HCT116 (cell line): Measurements from ENCODE around the gene RNU6-7. TPM values are rescaled to one million over a fixed set of nuclear protein-coding genes. Genes with fewer than 3 reads are reported as not detected.
A peak's percentile ranks its signal among the peaks of the same experiment; 100 is the strongest.

ENCODE experiments used
- ATAC-seq: fragments of 200-7000 bp; cut with Tn5 transposase; 2 replicates; pipeline ENCODE4 v1.9.1; 2020; ENCODE audit warnings: mild to moderate bottlenecking, moderate library complexity
- BruUV-seq: library from RNA; stranded (reverse); fragments of 400-500 nt; replicated peaks from 2 replicates; lab custom pipeline; 2021; lab: Mats Ljungman, UMichigan
- CTCF ChIA-PET: fragments of 300-600 bp; sonication (Branson Sonifier 250); formaldehyde crosslinking; loops from one replicate; lab custom pipeline; 2021; ENCODE audit warnings: antibody characterized with exemption; lab: Charles Lee
- POLR2A ChIA-PET: fragments of 300-600, 350-600 bp; sonication (Branson Sonifier 250); formaldehyde crosslinking; loops from one replicate; lab custom pipeline; 2021; ENCODE audit warnings: antibody characterized with exemption; lab: Charles Lee
- RAD21 ChIA-PET, 2 experiments: fragments of 300-600 bp; sonication (Branson Sonifier 250); formaldehyde crosslinking; loops; one replicate each; lab custom pipeline; 2023; ENCODE audit warnings: low total read pairs in 2 of 2; ENCODE audit not compliant: uncharacterized antibody in 2 of 2, unreplicated experiment in 2 of 2, low non-redundant PET in 1 of 2; lab: Charles Lee
- DNase-seq: peaks from one replicate; pipeline ENCODE4 v3.0.0-alpha.2; 2010; ENCODE audit warnings: low read depth, low spot score
- H2AFZ ChIP-seq: fragments of 200-600 bp; shearing (Covaris generic), sonication (generic); 2 replicates; pipeline ENCODE4 v1.6.1; 2017; ENCODE audit warnings: low read depth, mixed run types, mixed read lengths, antibody characterized with exemption, low read length; ENCODE audit not compliant: poor library complexity, severe bottlenecking
- H3K27ac ChIP-seq: 2 replicates; pipeline ENCODE4 v1.5.1; 2012; ENCODE audit warnings: low read depth, low read length
- H3K27me3 ChIP-seq: fragments of 200-600 bp; sonication (generic); 2 replicates; pipeline ENCODE4 v1.6.1; 2016; ENCODE audit warnings: mixed run types, low read length, mixed read lengths; ENCODE audit not compliant: insufficient read depth
- H3K36me3 ChIP-seq, 2 experiments: fragments of 200-500 bp in 1 of 2; fragments of 200-600 bp in 1 of 2; sonication (Bioruptor generic) in 1 of 2; sonication (generic) in 1 of 2; 2 replicates each; pipeline versions ENCODE4 v1.5.1 to v1.6.1; 2014 to 2016; ENCODE audit warnings: low read length in 2 of 2, inconsistent platforms in 1 of 2, mixed read lengths in 1 of 2, mixed run types in 1 of 2; ENCODE audit not compliant: insufficient read depth in 2 of 2, control insufficient read depth in 1 of 2
- H3K4me1 ChIP-seq, 2 experiments: fragments of 200-600 bp in 1 of 2; sonication (generic) in 1 of 2; 2 replicates each; pipeline versions ENCODE4 v1.5.1 to v1.6.1; 2012 to 2017; ENCODE audit warnings: low read length in 2 of 2, inconsistent platforms in 1 of 2, mild to moderate bottlenecking in 1 of 2, mixed read lengths in 1 of 2, mixed run types in 1 of 2, moderate library complexity in 1 of 2; ENCODE audit not compliant: insufficient read depth in 2 of 2, control insufficient read depth in 1 of 2
- H3K4me2 ChIP-seq: fragments of 200-600 bp; sonication (generic); 2 replicates; pipeline ENCODE4 v1.6.1; 2017; ENCODE audit warnings: mixed run types, low read length, mixed read lengths
- H3K4me3 ChIP-seq, 2 experiments: fragments of 200-600 bp in 1 of 2; sonication (generic) in 1 of 2; replicated peaks in 1 of 2; 2 replicates each; pipeline ENCODE4 v1.5.1; 2011 to 2016; ENCODE audit warnings: low read length in 2 of 2, control low read depth in 1 of 2, low read depth in 1 of 2, mild to moderate bottlenecking in 1 of 2, mixed read lengths in 1 of 2, mixed run types in 1 of 2
- H3K79me2 ChIP-seq: fragments of 200-600 bp; sonication (generic); 2 replicates; pipeline ENCODE4 v1.6.1; 2017; ENCODE audit warnings: mild to moderate bottlenecking, mixed run types, low read length, moderate library complexity, mixed read lengths; ENCODE audit not compliant: insufficient read depth
- H3K9ac ChIP-seq: fragments of 200-600 bp; sonication (generic); 2 replicates; pipeline ENCODE4 v1.6.1; 2016; ENCODE audit warnings: low read length, mixed read lengths
- H3K9me2 ChIP-seq: fragments of 200-600 bp; sonication (generic), shearing (Covaris generic); 2 replicates; pipeline ENCODE4 v1.6.1; 2017; ENCODE audit warnings: mixed run types, mild to moderate bottlenecking, moderate library complexity; ENCODE audit not compliant: insufficient read depth
- H3K9me3 ChIP-seq, 2 experiments: fragments of 200-500 bp in 1 of 2; fragments of 200-600 bp in 1 of 2; sonication (Bioruptor generic) in 1 of 2; sonication (generic) in 1 of 2; 2 replicates each; pipeline ENCODE4 v1.6.1; 2014 to 2017; ENCODE audit warnings: low read length in 2 of 2, mixed read lengths in 2 of 2, inconsistent platforms in 1 of 2, low read depth in 1 of 2, mild to moderate bottlenecking in 1 of 2, mixed run types in 1 of 2, moderate library complexity in 1 of 2; ENCODE audit not compliant: control insufficient read depth in 1 of 2, insufficient read depth in 1 of 2
- H4K20me1 ChIP-seq: fragments of 200-600 bp; sonication (generic), shearing (Covaris generic); 2 replicates; pipeline ENCODE4 v1.6.1; 2017; ENCODE audit warnings: mixed run types, mild to moderate bottlenecking, moderate library complexity; ENCODE audit not compliant: insufficient read depth
- CBX3 ChIP-seq: IDR thresholded peaks from 2 replicates; pipeline ENCODE4 v1.6.1; 2012; ENCODE audit warnings: low read depth
- FOSL1 ChIP-seq: IDR thresholded peaks from 2 replicates; pipeline ENCODE4 v1.6.1; 2012; ENCODE audit warnings: low read depth
- POLR2A ChIP-seq: IDR thresholded peaks from 2 replicates; pipeline ENCODE4 v1.7.0; 2011; ENCODE audit warnings: borderline replicate concordance; ENCODE audit not compliant: insufficient read depth, insufficient read length; ENCODE audit errors: extremely low read depth
- POLR2AphosphoS5 ChIP-seq: IDR thresholded peaks from 2 replicates; pipeline ENCODE4 v1.6.1; 2011; ENCODE audit warnings: mild to moderate bottlenecking, low read depth, low read length, moderate library complexity
- SIN3A ChIP-seq: IDR thresholded peaks from 2 replicates; pipeline ENCODE4 v1.6.1; 2012; ENCODE audit warnings: low read depth
- SRF ChIP-seq: IDR thresholded peaks from 2 replicates; pipeline ENCODE4 v1.6.1; 2012; ENCODE audit warnings: low read depth
- TCF7L2 ChIP-seq: IDR thresholded peaks from 2 replicates; pipeline ENCODE4 v1.7.0; 2011; ENCODE audit warnings: borderline replicate concordance, inconsistent platforms; ENCODE audit not compliant: insufficient read depth, insufficient read length; ENCODE audit errors: extremely low read depth
- ZFX ChIP-seq: fragments of 450-650 bp; IDR thresholded peaks from 2 replicates; pipeline ENCODE4 v1.6.1; 2017
- intact Hi-C: fragments of 100-400 bp; cut with micrococcal nuclease; formaldehyde crosslinking; loops from 2 replicates; pipeline ENCODE4 v1.10.0; 2022
- total RNA-seq: library from RNA; stranded (reverse); gene quantifications from one replicate; pipeline ENCODE4 v1.2.1, GENCODE V29; 2021; ENCODE audit not compliant: unreplicated experiment
- TF ChIP-seq, protein P1 (sequence below): IDR thresholded peaks from 2 replicates; pipeline ENCODE4 v1.6.1; 2012
- TF ChIP-seq, protein P2 (sequence below): IDR thresholded peaks from 2 replicates; pipeline ENCODE4 v1.6.1; 2012

RNU6-7 gene
- total RNA-seq, 1 experiment from 2014 or later, result not detected

DNA sequence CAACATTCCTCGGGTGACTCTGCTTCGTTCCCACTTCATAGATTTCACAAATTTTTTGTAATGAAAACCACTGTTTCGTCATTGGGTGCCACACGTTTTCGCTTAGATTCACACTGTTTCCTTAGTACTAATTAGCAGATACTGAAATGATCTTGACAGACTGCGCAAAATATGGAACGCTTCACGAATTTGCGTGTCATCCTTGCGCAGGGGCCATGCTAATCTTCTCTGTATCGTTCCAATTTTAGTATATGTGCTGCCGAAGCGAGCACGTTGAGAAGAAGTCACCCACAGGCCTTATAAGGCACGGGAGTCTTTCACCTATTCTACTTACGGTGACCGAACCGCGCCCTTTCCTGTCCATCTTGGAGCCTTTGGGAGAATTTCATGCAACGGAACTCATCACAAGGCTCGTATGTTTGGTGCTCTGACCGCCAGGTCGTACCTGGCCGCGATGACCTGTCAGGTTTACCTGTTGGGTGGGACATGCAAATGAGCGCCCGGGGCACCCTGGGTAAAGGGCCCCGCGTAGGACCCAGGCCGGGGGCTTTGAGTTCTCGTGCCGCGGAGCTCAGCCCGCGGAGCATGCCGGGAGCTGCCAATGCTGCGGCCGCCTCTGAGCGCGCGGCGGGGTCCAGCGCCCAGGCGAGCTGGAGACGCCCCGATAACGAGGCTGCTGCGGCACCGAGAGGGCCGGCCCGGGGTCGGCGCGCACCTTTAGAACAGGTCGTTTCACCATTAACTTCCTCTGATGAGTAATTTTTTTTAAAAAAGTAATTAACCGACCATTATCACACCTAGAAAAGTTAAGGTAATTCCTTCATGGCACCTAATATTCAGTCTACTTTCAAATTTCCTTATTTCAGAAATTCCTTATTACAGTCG is 1.4 kb downstream of the RNU6-7 start, which contains the start of gene RNU6-8:
Gene RNU6-8 (minus strand): TSS at position 272 of the 885 bp plus-strand sequence.
- Histone ChIP-seq H3K36me3 (no peaks in the 10 kb centered on the region), H3K4me1 (peaks cover 25 to 49% of the 10 kb centered on the region in 2 experiments), H3K9me3 (no peaks in the 10 kb centered on the region), H3K79me2 (no peaks in the 10 kb centered on the region), H4K20me1 (no peaks in the 10 kb centered on the region), H3K9ac (peak within 1 kb of the TSS; percentile 64), H3K9me2 (no peaks in the 10 kb centered on the region; the same call in 1 of the 2 replicates), H3K4me2 (peak within 1 kb of the TSS; percentile 78), H3K27ac (peak within 1 kb of the TSS; percentile 47), H2AFZ (peak within 1 kb of the TSS; percentile 96), H3K4me3 (peak within 1 kb of the TSS; percentile 36 to 53), H3K27me3 (no peaks in the 10 kb centered on the region)
- DNase-seq, result peak; percentile 80
- ATAC-seq, result peak; percentile 87
- ChIA-PET CTCF (no interaction called here), POLR2A (interaction anchor here (2.0 kb wide), 1 partner anchor 126 kb away, joined by 7 read pairs; the partner anchor contains the start of gene ARHGAP5), RAD21 (no interaction called here)
- no peak for TF ChIP-seq SIN3A
- peak; percentile 79 for TF ChIP-seq TCF7L2
- peak; percentile 12; the same call in 1 of the 2 replicates for TF ChIP-seq ZFX
- no peak for TF ChIP-seq FOSL1
- peak; percentile 77 for TF ChIP-seq POLR2A
- TF ChIP-seq, protein P1, sequence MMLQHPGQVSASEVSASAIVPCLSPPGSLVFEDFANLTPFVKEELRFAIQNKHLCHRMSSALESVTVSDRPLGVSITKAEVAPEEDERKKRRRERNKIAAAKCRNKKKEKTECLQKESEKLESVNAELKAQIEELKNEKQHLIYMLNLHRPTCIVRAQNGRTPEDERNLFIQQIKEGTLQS, result peak; percentile 84; the same call in 1 of the 2 replicates
- TF ChIP-seq CBX3, result peak; percentile 67
- TF ChIP-seq POLR2AphosphoS5, result peak; percentile 66
- TF ChIP-seq SRF, result no peak
- TF ChIP-seq, protein P2, sequence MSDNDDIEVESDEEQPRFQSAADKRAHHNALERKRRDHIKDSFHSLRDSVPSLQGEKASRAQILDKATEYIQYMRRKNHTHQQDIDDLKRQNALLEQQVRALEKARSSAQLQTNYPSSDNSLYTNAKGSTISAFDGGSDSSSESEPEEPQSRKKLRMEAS, result peak; percentile 71
- intact Hi-C loops, result loop anchor here (2.0 kb wide), 1 partner anchor 126 kb away; the partner anchor contains the start of gene ARHGAP5
- no TSS peak for BruUV-seq
